Prostate gland (tissue), 2 donors: ENCODE data around the gene KPTN.

Experiments
- POLR2A ChIP-seq: fragments of 450-650 bp; IDR thresholded peaks from one replicate; pipeline ENCODE4 v1.6.1; 2016; ENCODE audit warnings: antibody characterized with exemption, mild to moderate bottlenecking
- POLR2AphosphoS5 ChIP-seq: sonication (generic); formaldehyde crosslinking; IDR thresholded peaks from one replicate; pipeline ENCODE4 v1.6.1; 2017; ENCODE audit warnings: antibody characterized with exemption
- TF ChIP-seq, protein P1 (sequence below), 4 experiments: fragments of 200-600 bp in 2 of 4; fragments of 450-650 bp in 2 of 4; sonication (generic) in 2 of 4; IDR thresholded peaks; 1 replicate in 3 of 4; 2 replicates in 1 of 4; pipeline ENCODE4 v1.5.1; 2016 to 2019; ENCODE audit warnings: antibody characterized with exemption in 4 of 4, mild to moderate bottlenecking in 2 of 4, moderate library complexity in 2 of 4

DNA sequence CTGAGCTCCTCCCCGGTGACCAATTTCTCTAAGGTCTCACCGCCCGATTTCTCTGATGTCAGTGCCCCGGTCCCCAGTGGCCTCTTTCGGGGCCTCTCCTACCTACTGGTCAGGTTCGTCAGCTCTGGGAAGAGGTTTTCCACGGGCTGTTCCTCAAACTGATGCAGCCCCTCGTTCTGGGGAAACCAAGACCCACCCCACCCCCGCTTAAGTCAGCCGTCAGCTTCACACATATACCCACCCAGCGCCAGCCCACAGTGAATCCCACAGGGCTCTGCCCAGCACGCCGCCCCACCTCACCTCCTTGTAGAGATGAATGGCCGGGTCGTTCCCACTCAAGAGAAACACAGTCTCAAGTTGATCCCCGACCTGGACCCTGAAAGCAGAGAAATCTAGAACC lies 3.4 kb downstream of the KPTN start:
- TF ChIP-seq, protein P1, sequence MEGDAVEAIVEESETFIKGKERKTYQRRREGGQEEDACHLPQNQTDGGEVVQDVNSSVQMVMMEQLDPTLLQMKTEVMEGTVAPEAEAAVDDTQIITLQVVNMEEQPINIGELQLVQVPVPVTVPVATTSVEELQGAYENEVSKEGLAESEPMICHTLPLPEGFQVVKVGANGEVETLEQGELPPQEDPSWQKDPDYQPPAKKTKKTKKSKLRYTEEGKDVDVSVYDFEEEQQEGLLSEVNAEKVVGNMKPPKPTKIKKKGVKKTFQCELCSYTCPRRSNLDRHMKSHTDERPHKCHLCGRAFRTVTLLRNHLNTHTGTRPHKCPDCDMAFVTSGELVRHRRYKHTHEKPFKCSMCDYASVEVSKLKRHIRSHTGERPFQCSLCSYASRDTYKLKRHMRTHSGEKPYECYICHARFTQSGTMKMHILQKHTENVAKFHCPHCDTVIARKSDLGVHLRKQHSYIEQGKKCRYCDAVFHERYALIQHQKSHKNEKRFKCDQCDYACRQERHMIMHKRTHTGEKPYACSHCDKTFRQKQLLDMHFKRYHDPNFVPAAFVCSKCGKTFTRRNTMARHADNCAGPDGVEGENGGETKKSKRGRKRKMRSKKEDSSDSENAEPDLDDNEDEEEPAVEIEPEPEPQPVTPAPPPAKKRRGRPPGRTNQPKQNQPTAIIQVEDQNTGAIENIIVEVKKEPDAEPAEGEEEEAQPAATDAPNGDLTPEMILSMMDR (IDR thresholded peaks at IDR 0.05), result no peak
- TF ChIP-seq POLR2AphosphoS5 (no peak), POLR2A (no peak)
